HG03045 (cell line): ENCODE measurements around the gene LCE3D.
"Not testable (repeated sequence)": the region's sequence is repeated elsewhere in the genome, so short reads cannot be mapped to it uniquely, and the experiment has no call there.

ENCODE experiments used
- ATAC-seq: cut with Tn5 transposase; IDR thresholded peaks from one replicate; pipeline ENCODE4 v1.9.1; 2021; ENCODE audit warnings: mild to moderate bottlenecking, moderate library complexity; ENCODE audit not compliant: unreplicated experiment

LCE3D gene

GRCh38 chr1:152580433-152580832 is at the start of gene LCE3D:
Gene LCE3D, minus strand, starts transcription at chr1:152580516. Its CDS starts 580 bp downstream, at chr1:152579936.
- ATAC-seq = no peak

DNA sequence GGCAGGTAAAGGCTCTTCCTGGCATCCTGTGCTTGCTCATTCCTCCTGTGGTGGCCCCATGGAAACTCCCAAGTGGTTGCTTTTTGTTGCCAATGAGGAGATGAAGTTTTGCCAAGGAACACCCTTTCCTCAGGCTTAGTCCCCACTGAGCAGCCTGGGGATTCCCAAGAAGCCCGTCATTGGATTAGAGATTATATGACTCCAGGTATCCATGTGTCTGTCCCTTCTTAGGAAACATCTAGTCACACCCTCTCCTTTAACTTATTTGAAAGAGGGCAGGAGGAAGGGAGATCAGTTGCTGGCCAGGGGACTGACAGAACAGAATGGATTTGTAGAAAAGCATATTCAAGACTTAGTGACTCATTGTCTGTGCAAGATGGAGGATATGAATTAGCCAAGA is 46.4 kb upstream of the LCE3D start:
- no peak for ATAC-seq

DNA sequence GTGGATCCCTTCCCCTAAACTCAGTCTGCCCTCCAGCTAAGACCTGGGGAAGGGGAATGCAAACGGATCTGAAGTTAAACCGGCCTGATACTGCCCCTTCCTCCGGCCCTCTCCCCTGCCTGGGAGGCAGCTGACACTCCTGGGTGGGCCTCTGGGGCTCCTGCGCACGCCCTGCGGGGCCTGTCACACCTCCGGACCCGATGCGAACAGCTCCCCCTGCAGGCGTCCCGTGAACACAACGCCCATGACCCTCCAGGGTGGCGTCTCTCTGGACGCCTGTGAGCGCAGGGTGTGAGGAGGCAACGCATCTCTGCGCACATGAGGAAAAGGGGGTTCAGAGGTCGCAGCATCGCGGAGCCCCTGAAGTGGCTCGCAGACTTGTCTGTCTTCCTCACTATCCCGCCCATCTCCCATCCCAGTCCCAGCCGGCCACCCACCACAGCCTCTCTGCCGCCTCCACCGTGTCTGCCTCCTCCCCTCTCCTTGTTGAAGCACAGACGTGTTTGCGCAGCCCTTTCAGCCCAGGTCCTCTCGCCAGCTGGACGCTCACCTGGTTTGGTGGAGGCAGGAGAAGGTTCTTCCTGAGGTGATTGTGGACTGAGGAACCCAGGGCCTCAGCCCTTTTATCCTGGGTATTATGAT is 43.0 kb upstream of the LCE3D start:
- ATAC-seq = no peak

- ATAC-seq = no peak
These were observed 42.5 kb upstream of the LCE3D start, which contains the start of gene LCE3A for GRCh38 chr1:152622803-152623202. Gene LCE3A, minus strand, starts transcription at chr1:152623103. Its CDS starts 0 bp downstream, at chr1:152623103.

DNA sequence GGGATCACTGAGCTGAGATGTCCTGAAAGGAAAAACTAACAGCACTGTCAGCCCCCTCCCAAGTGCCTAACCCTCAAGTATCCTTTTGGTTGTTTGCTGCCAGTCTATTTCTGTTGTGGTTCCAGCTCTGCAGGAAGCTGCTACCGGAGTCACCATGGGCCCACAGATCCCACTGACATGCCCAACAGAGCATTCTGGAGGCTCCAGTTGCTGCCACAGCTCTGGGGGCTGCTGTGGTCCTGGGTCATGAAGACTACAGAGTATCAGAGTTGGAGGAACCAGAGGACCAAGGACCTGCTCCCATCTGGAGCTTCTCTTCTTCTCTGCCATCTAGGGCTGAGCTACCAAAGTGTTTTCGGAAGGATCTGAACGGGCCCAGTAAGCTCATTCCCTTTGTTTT is 41.7 kb upstream of the LCE3D start:
- no peak for ATAC-seq

GRCh38 chr1:152613511-152613910 is 33.2 kb upstream of the LCE3D start, which contains the start of gene LCE3B:
Gene LCE3B, plus strand, starts transcription at chr1:152613811. Its CDS starts 0 bp downstream, at chr1:152613811.
- no peak for ATAC-seq

DNA sequence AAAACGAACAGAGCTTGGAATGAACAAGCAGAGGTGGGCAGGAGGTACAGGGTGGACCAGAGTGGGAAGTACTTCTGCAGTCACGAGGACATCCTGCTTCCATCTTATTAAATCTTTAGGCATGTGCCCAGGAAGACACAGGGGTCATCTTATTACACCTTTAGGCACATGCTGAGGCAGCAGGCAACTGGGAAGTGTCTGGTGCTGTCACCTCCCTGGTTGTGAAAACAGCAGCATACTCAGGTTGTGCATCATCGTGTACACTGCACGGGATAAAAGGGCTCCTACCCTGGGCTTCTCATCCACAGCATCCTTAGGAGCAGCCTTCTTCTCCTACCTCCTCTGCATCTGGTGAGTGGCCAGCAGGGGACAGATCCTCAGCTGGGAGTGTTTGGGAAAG is 19.6 kb upstream of the LCE3D start, which contains the start of gene LCE3C:
LCE3C (plus strand) TSS at position 301 of the 400 bp plus-strand sequence. CDS start 498 bp downstream, outside the sequence.
- no peak for ATAC-seq

DNA sequence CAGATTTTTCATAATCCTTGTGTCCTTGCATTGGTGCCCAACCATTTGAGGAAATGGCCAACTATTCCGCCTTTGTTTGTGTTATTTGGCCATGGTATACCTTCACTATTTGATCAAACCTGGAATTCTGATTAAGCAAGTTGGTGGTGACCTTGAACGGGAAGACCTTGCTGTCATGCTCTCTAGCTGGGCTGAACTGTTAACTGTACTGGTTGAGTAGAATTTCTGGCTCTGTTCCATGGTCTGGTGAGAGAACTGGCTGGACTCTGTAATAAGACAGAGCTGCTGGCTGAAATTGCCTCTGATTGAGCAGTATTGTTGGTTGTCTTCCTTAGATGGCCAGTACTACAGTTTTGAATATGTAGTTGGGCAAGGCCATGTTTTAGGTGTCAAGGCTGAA is 16.7 kb upstream of the LCE3D start:
- no peak for ATAC-seq

DNA sequence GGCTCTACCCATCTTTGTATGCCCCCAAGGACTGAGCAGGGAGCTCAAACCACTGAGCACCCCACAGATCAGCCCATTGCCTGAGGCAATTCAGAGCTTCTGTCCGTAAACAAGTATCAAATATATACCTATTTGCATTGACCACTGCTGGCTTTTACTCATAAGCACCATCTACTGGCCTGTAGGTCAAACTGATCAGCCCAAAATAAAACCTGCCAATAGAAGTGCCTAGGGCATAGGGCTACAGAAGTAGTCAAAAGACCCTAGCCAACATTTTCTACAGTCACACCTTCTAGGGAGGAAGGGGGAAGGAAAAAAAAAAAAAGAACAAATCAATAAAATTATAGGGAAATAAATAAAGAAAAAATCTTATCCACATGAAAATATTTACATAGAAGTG is 5.3 kb upstream of the LCE3D start:
- ATAC-seq = no peak

GRCh38 chr1:152582647-152583046 is 2.3 kb upstream of the LCE3D start:
- ATAC-seq = no peak

GRCh38 chr1:152579526-152579925 is 790 bp downstream of the LCE3D start:
- ATAC-seq = not testable (repeated sequence)

DNA sequence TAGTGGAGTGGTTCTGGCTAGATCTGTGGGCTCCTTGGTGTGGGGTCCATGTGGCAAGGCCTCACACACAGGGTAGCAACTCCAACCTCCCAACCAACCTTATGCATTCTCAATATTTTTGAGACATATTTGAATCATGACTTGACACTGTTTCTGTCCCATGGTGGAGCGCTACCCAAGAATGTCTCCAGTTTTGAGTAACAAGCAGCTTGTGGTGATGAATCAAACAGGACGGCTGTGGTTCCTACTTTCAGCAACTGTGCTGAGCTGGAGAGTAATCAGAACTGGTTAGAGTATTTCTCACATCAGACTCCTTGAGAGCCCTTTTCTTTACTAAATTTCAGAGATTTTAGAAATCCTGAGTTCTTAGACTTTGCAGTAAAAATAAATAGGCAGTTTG is 3.1 kb downstream of the LCE3D start:
- ATAC-seq = no peak

- ATAC-seq = no peak
These were observed 13.6 kb downstream of the LCE3D start, which contains the start of gene LCE3E for GRCh38 chr1:152566681-152567080. Gene LCE3E, minus strand, starts transcription at chr1:152566780. Its CDS starts 572 bp downstream, at chr1:152566208.

DNA sequence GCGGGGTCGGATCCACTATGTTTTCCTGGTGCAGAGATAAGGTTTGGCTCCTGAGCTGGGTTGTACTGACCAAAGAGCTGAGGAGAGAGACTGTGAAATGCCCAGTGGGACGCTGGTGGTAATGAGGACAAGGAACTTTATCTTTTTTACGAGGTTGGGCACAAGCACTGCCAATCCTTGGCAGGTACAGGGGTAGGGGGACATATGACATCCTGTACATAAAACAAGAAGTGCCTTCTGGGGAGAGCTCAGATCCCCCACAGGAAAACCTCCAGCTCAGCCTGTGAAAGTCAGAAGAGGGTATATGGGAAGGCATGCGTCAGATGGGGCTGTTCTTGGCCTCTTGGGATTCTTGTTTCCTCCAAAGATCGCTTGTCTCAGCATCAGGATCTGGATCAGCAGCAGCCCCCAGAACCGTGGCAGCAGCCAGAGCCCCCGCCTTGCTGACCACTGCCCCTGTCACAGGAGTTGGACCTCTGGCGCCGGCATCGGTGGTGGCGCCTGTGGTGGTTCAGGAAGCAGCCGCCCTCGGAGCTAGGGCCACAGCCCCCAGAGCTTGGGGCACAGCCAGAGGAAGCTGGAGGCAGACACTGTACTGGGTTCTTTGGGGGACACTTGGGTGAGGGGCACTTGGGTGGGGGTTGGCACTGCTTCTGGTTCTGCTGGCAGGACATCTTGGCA is 14.6 kb downstream of the LCE3D start:
- no peak for ATAC-seq

GRCh38 chr1:152565115-152565514 is 15.2 kb downstream of the LCE3D start:
- ATAC-seq = no peak

DNA sequence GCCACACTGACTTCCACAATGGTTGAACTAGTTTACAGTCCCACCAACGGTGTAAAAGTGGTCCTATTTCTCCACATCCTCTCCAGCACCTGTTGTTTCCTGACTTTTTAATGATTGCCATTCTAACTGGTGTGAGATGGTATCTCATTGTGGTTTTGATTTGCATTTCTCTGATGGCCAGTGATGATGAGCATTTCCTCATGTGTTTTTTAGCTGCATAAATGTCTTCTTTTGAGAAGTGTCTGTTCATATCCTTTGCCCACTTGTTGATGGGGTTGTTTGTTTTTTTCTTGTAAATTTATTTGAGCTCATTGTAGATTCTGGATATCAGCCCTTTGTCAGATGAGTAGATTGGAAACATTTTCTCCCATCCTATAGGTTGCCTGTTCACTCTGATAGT is 32.0 kb downstream of the LCE3D start:
- not testable (repeated sequence) for ATAC-seq

DNA sequence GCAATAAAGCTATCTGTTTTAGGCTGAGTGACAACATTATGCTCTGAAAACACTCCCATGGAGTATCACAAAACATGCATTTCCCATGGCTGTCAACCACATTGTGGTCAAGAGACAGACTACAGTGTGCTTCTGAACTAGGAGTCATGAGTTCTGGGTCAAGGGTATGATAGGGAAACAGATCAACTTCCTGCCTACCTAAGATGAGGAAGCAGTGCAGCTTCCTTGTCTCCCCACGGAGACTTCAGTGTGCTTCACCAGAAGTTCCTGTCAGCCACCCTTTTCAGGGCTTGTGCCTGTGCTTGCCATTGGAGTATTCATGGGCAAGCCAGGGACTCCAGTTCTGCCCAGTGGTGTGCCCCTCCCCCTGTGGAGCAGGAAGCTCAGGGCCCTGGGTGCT is 33.6 kb downstream of the LCE3D start:
- ATAC-seq = no peak

GRCh38 chr1:152543820-152544219 is 36.5 kb downstream of the LCE3D start:
- no peak for ATAC-seq

GRCh38 chr1:152539901-152540300 is 40.4 kb downstream of the LCE3D start:
- no peak for ATAC-seq

DNA sequence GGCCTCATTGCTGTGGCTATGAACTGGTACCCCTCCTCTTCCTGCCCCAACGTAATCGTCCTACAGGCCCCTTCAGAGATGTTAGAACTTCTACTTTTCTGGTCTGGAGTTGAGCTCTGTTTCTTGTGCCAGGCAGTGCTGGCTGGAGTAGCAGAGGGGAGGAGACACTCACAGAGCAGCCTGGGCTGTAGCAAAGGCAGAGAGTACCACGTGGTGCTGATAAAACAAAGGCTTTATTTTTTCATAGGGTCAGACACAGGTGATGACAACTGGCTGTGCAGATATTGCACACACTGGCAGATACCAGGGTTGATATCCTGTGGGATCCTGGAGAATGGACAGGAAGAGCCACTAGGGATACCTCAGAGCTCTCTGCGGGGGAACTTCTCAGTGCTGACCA is 42.8 kb downstream of the LCE3D start:
- no peak for ATAC-seq

- no peak for ATAC-seq
These were observed 44.5 kb downstream of the LCE3D start for GRCh38 chr1:152535774-152536173.

DNA sequence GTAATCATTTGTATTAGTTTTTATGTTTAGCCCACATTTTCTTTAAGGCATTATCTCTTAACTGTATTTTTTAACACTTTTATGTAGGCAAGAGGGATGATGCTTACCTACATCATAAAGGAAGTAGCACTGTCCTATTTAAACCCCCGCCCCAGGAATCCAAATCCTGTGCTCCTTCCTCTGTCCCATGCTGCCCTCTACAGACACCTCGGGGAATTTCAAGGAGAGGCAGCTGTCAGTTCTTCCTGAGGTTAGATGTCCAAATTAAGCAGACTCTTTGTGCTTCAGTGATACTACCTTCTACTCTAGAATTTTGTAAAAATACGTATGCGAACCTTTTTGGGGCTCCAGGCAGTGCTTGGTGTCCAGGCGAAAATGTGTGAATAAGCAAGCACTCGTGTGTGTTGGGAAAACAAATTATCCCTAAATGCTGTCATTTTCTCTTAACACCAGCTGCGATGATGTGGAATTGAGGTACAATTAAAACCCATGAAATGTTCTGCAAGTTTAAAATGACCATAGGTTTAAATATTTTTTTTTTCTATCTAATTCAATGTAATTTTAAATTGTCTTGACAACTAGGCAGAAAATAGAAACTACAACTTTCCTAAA is 46.9 kb downstream of the LCE3D start:
- no peak for ATAC-seq
